Calu3 (cell line): ENCODE measurements around the gene SERPINB1. TPM values are rescaled to one million over a fixed set of nuclear protein-coding genes. Genes with fewer than 3 reads are reported as not detected.

ENCODE experiments used
- BruUV-seq: library from RNA; stranded (reverse); fragments of 400-500 nt; replicated peaks from 2 replicates; lab custom pipeline; 2021; lab: Mats Ljungman, UMichigan
- CTCF ChIA-PET: fragments of 300-600 bp; sonication (Branson Sonifier 250); formaldehyde crosslinking; loops from one replicate; lab custom pipeline; 2022; ENCODE audit warnings: antibody characterized with exemption; lab: Charles Lee
- DNase-seq: peaks from one replicate; pipeline ENCODE4 v3.0.0; 2022
- H3K27ac Mint-ChIP-seq: one replicate; pipeline ENCODE4 v1.8.0; 2022; ENCODE audit warnings: mixed read lengths; ENCODE audit not compliant: unreplicated experiment
- H3K27me3 Mint-ChIP-seq: one replicate; pipeline ENCODE4 v1.8.0; 2022; ENCODE audit warnings: mixed read lengths; ENCODE audit not compliant: unreplicated experiment
- H3K36me3 Mint-ChIP-seq: one replicate; pipeline ENCODE4 v1.8.0; 2022; ENCODE audit warnings: mild to moderate bottlenecking, moderate library complexity, mixed read lengths; ENCODE audit not compliant: insufficient read depth, unreplicated experiment
- H3K4me1 Mint-ChIP-seq: one replicate; pipeline ENCODE4 v1.8.0; 2022; ENCODE audit warnings: mild to moderate bottlenecking, low read depth, mixed read lengths; ENCODE audit not compliant: unreplicated experiment
- H3K4me3 Mint-ChIP-seq: one replicate; pipeline ENCODE4 v1.8.0; 2022; ENCODE audit warnings: mild to moderate bottlenecking, low read depth, moderate library complexity, mixed read lengths; ENCODE audit not compliant: unreplicated experiment
- H3K9me3 Mint-ChIP-seq: one replicate; pipeline ENCODE4 v1.8.0; 2022; ENCODE audit warnings: low read depth, mixed read lengths; ENCODE audit not compliant: unreplicated experiment
- intact Hi-C: fragments of 100-400 bp; cut with micrococcal nuclease; formaldehyde crosslinking; loops from one replicate; pipeline ENCODE4 v1.10.0; 2022; ENCODE audit not compliant: unreplicated experiment
- total RNA-seq: library from RNA; stranded (reverse); gene quantifications from 2 replicates; pipeline ENCODE4 v1.2.3, GENCODE V29; 2022
- TF ChIP-seq, protein P1 (sequence below): fragments of 200-600 bp; IDR thresholded peaks from one replicate; pipeline ENCODE4 v1.8.0; 2022; ENCODE audit warnings: antibody characterized with exemption; ENCODE audit not compliant: unreplicated experiment

SERPINB1 gene
- total RNA-seq, 1 experiment from 2014 or later: 56.3 TPM

DNA sequence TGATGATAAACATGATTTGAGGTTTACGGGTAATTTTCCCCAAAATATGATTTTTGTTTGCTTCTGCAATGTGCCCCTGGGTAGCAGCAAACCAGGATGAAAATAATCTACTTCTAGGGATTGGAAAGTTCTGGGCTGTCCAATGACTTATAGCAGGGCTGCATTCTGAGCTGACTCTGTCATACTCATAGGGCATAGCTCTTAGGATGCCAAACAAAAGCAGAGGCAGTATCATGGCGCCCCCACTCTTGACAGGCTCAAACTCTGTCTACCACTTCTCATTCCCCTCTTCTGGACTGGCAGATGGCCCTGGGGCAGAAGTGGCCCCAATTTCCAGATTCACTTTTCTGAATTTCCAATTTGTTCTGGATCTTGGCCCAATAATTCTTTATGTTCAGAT lies 10.3 kb downstream of the SERPINB1 start:
- peaks cover 19% of the 10 kb centered on the region for H3K4me1 Mint-ChIP-seq
- TF ChIP-seq, protein P1, sequence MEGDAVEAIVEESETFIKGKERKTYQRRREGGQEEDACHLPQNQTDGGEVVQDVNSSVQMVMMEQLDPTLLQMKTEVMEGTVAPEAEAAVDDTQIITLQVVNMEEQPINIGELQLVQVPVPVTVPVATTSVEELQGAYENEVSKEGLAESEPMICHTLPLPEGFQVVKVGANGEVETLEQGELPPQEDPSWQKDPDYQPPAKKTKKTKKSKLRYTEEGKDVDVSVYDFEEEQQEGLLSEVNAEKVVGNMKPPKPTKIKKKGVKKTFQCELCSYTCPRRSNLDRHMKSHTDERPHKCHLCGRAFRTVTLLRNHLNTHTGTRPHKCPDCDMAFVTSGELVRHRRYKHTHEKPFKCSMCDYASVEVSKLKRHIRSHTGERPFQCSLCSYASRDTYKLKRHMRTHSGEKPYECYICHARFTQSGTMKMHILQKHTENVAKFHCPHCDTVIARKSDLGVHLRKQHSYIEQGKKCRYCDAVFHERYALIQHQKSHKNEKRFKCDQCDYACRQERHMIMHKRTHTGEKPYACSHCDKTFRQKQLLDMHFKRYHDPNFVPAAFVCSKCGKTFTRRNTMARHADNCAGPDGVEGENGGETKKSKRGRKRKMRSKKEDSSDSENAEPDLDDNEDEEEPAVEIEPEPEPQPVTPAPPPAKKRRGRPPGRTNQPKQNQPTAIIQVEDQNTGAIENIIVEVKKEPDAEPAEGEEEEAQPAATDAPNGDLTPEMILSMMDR: no peak
- no peaks in the 10 kb centered on the region for H3K27me3 Mint-ChIP-seq
- peaks cover 50% of the 10 kb centered on the region for H3K36me3 Mint-ChIP-seq
- intact Hi-C loops: no loop called here
- H3K9me3 Mint-ChIP-seq: no peaks in the 10 kb centered on the region
- BruUV-seq: no TSS peak
- DNase-seq: no peak
- CTCF ChIA-PET: no interaction called here
- H3K4me3 Mint-ChIP-seq: no peak overlapping the region
- no peak overlapping the region for H3K27ac Mint-ChIP-seq

DNA sequence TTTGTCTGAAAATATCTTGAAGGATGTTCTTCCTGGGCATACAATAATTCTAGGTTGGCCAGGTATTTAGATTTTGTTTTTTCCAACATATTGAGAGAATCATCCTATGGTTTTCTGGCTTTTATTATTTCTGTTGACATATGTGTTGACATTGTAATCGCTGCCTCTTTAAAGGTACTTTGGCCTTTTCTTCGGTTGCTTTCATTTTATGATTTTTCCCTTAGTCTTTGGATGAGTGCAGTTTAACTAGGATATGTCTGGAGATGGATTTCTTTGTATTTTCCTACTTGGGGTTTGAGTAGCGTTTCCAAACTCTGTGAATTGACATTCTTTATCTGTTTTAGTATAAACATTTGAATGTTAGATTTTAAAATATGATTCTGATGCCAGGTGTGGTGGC lies 11.5 kb downstream of the SERPINB1 start:
- Mint-ChIP-seq H3K4me3 (no peak overlapping the region), H3K4me1 (peaks cover 19% of the 10 kb centered on the region), H3K27me3 (no peaks in the 10 kb centered on the region), H3K9me3 (no peaks in the 10 kb centered on the region), H3K27ac (no peak overlapping the region), H3K36me3 (peaks cover 37% of the 10 kb centered on the region)
- intact Hi-C loops: no loop called here
- no TSS peak for BruUV-seq
- TF ChIP-seq, protein P1: no peak
- CTCF ChIA-PET: no interaction called here
- no peak for DNase-seq

DNA sequence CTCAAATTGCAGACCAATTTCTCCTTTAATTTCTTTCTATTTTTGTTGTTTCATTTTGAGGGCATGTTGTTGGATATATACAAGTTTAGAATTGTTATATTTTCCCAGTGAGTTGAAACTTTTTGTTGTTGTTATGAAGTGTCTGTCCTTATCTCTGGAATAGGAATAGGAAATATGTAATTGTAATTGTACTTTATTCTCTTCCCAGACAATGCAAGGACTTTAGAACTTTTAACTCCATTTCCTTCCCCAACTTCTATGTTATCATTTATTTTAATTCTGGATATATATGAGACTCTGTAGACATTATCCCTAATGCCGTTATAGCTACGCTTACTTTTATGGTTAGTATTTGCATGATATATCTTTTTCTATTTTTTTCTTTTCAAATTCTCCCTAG lies 12.4 kb downstream of the SERPINB1 start:
- Mint-ChIP-seq H3K9me3 (no peaks in the 10 kb centered on the region), H3K36me3 (peaks cover 28% of the 10 kb centered on the region), H3K27ac (peak overlapping the region; percentile 32), H3K4me3 (no peak overlapping the region), H3K27me3 (no peaks in the 10 kb centered on the region), H3K4me1 (peaks cover 20% of the 10 kb centered on the region)
- intact Hi-C loops: no loop called here
- no peak for DNase-seq
- TF ChIP-seq, protein P1: no peak
- BruUV-seq: no TSS peak
- CTCF ChIA-PET: no interaction called here

DNA sequence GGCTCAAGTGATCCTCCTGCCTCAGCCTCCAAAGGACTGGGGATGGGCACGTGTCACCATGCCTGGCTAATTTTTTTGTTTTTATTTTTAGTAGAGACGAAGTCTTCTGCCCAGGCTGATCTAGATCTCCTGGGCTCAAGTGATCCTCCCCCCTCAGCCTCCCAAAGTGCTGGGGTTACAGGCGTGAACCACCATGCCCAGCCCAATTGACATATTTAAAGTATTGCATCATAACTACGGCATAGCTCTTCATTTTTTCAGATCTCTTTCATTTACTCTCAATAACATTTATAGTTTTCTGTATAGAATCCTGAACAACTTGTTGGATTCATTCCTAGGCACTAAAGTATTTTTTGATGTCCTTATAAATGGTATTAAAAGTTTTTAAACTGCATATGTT lies 13.0 kb downstream of the SERPINB1 start:
- intact Hi-C loops: no loop called here
- H3K9me3 Mint-ChIP-seq: no peaks in the 10 kb centered on the region
- CTCF ChIA-PET: interaction anchor here (0.7 kb wide), 1 partner anchor 284 kb away, joined by 3 read pairs; no protein-coding TSS in a partner anchor
- peaks cover 22% of the 10 kb centered on the region for H3K36me3 Mint-ChIP-seq
- no peaks in the 10 kb centered on the region for H3K27me3 Mint-ChIP-seq
- no peak for DNase-seq
- TF ChIP-seq, protein P1: no peak
- H3K4me3 Mint-ChIP-seq: no peak overlapping the region
- no TSS peak for BruUV-seq
- H3K27ac Mint-ChIP-seq: no peak overlapping the region
- peaks cover 26% of the 10 kb centered on the region for H3K4me1 Mint-ChIP-seq
